MCF 10A (cell line): ENCODE data around the gene ASTN1. TPM values are rescaled to one million over a fixed set of nuclear protein-coding genes. Genes with fewer than 3 reads are reported as not detected.

Experiments used
- BruUV-seq: library from RNA; stranded (reverse); fragments of 400-500 nt; replicated peaks from 2 replicates; lab custom pipeline; 2021; lab: Mats Ljungman, UMichigan
- CTCF ChIA-PET: fragments of 300-600 bp; sonication (Branson Sonifier 250); formaldehyde crosslinking; extraction: SDS; loops from one replicate; lab custom pipeline; 2021; ENCODE audit warnings: antibody characterized with exemption, inconsistent platforms; lab: Yijun Ruan, JAX
- POLR2A ChIA-PET: fragments of 300-600, 350-650 bp; sonication (Branson Sonifier 250); formaldehyde crosslinking; extraction: SDS; loops from one replicate; lab custom pipeline; 2020; ENCODE audit warnings: antibody characterized with exemption, inconsistent platforms; lab: Yijun Ruan, JAX
- DNase-seq: peaks from one replicate; pipeline ENCODE4 v3.0.0-alpha.2; 2018; ENCODE audit not compliant: unreplicated experiment
- H3K27ac Mint-ChIP-seq: one replicate; pipeline ENCODE4 v1.8.0; 2022; ENCODE audit warnings: mild to moderate bottlenecking, low read depth, mixed read lengths; ENCODE audit not compliant: unreplicated experiment
- H3K27me3 Mint-ChIP-seq: one replicate; pipeline ENCODE4 v1.8.0; 2022; ENCODE audit warnings: mixed read lengths; ENCODE audit not compliant: insufficient read depth, unreplicated experiment
- H3K36me3 Mint-ChIP-seq: one replicate; pipeline ENCODE4 v1.8.0; 2022; ENCODE audit warnings: mild to moderate bottlenecking, moderate library complexity, mixed read lengths; ENCODE audit not compliant: insufficient read depth, unreplicated experiment
- H3K4me1 Mint-ChIP-seq: one replicate; pipeline ENCODE4 v1.8.0; 2022; ENCODE audit warnings: mixed read lengths; ENCODE audit not compliant: insufficient read depth, unreplicated experiment
- H3K4me3 Mint-ChIP-seq: one replicate; pipeline ENCODE4 v1.8.0; 2022; ENCODE audit warnings: mild to moderate bottlenecking, moderate library complexity, mixed read lengths; ENCODE audit not compliant: unreplicated experiment
- H3K9me3 Mint-ChIP-seq: one replicate; pipeline ENCODE4 v1.8.0; 2022; ENCODE audit warnings: mixed read lengths; ENCODE audit not compliant: unreplicated experiment
- CTCF ChIP-seq: fragments of 200-600 bp; IDR thresholded peaks from one replicate; pipeline ENCODE4 v1.8.0; 2022; ENCODE audit warnings: antibody characterized with exemption, mild to moderate bottlenecking; ENCODE audit not compliant: unreplicated experiment
- intact Hi-C: fragments of 100-400 bp; cut with micrococcal nuclease; formaldehyde crosslinking; loops from 2 replicates; pipeline ENCODE4 v1.14.1; 2022
- total RNA-seq: library from RNA; stranded (reverse); gene quantifications from 2 replicates; pipeline ENCODE4 v1.2.3, GENCODE V29; 2022

Gene ASTN1
- total RNA-seq, 1 experiment from 2014 or later: not detected

GRCh38 chr1:176963181-176963580 is 201.3 kb downstream of the ASTN1 start:
- no peak overlapping the region for H3K27ac Mint-ChIP-seq
- POLR2A ChIA-PET: no interaction called here
- no peaks in the 10 kb centered on the region for H3K4me1 Mint-ChIP-seq
- no TSS peak for BruUV-seq
- no peaks in the 10 kb centered on the region for H3K36me3 Mint-ChIP-seq
- H3K4me3 Mint-ChIP-seq: no peak overlapping the region
- H3K9me3 Mint-ChIP-seq: no peaks in the 10 kb centered on the region
- CTCF ChIA-PET: no interaction called here
- no peaks in the 10 kb centered on the region for H3K27me3 Mint-ChIP-seq
- intact Hi-C loops: no loop called here
- no peak for DNase-seq
- no peak for TF ChIP-seq CTCF

GRCh38 chr1:176961678-176962077 is 202.8 kb downstream of the ASTN1 start:
- BruUV-seq: no TSS peak
- Mint-ChIP-seq H3K9me3 (no peaks in the 10 kb centered on the region), H3K4me3 (no peak overlapping the region), H3K27me3 (no peaks in the 10 kb centered on the region), H3K36me3 (no peaks in the 10 kb centered on the region), H3K4me1 (no peaks in the 10 kb centered on the region), H3K27ac (no peak overlapping the region)
- TF ChIP-seq CTCF: no peak
- no peak for DNase-seq
- intact Hi-C loops: no loop called here
- CTCF ChIA-PET: interaction anchor here (0.7 to 1.1 kb wide), 4 partner anchors 183 to 788 kb away, joined by 3 read pairs; no protein-coding TSS in a partner anchor
- POLR2A ChIA-PET: no interaction called here

GRCh38 chr1:176959191-176959820 is 205.2 kb downstream of the ASTN1 start:
- no peak for DNase-seq

GRCh38 chr1:176957603-176958002 is 206.9 kb downstream of the ASTN1 start:
- no peaks in the 10 kb centered on the region for H3K36me3 Mint-ChIP-seq
- ChIA-PET CTCF (interaction anchor here (0.6 kb wide), 2 partner anchors 32 to 38 kb away, joined by 3 read pairs; no protein-coding TSS in a partner anchor), POLR2A (no interaction called here)
- TF ChIP-seq CTCF: no peak
- intact Hi-C loops: no loop called here
- no peak overlapping the region for H3K4me3 Mint-ChIP-seq
- H3K27ac Mint-ChIP-seq: no peak overlapping the region
- H3K27me3 Mint-ChIP-seq: peaks cover 12% of the 10 kb centered on the region
- no peaks in the 10 kb centered on the region for H3K9me3 Mint-ChIP-seq
- no peak for DNase-seq
- no peaks in the 10 kb centered on the region for H3K4me1 Mint-ChIP-seq
- BruUV-seq: no TSS peak

More at GRCh38 chr1:176959191-176959820, 205.2 kb downstream of the ASTN1 start:
- Mint-ChIP-seq H3K4me3 (no peak overlapping the region), H3K9me3 (no peaks in the 10 kb centered on the region), H3K27ac (no peak overlapping the region), H3K27me3 (peaks cover 12% of the 10 kb centered on the region), H3K36me3 (no peaks in the 10 kb centered on the region), H3K4me1 (no peaks in the 10 kb centered on the region)
- intact Hi-C loops: no loop called here
- CTCF ChIA-PET: interaction anchor here (0.6 to 1.4 kb wide), 4 partner anchors 57 to 413 kb away, joined by 3 to 6 read pairs (median 4); no protein-coding TSS in a partner anchor
- no TSS peak for BruUV-seq
- no peak for TF ChIP-seq CTCF
- POLR2A ChIA-PET: no interaction called here
